IPS DF 6.9 (cell line): Measurements from ENCODE around the gene EPGN.

Experiments
- DNase-seq: peaks from one replicate; pipeline ENCODE4 v3.0.0-alpha.2; 2013; ENCODE audit warnings: low read depth, low spot score
- H3K27ac ChIP-seq: one replicate; pipeline ENCODE4 v1.5.1; 2013; ENCODE audit warnings: low read length, control low read depth
- H3K27me3 ChIP-seq: 2 replicates; pipeline ENCODE4 v1.6.1; 2013; ENCODE audit warnings: mild to moderate bottlenecking, low read length; ENCODE audit not compliant: control insufficient read depth, insufficient read depth
- H3K36me3 ChIP-seq: 2 replicates; pipeline ENCODE4 v1.6.1; 2013; ENCODE audit warnings: low read length; ENCODE audit not compliant: control insufficient read depth, insufficient read depth
- H3K4me1 ChIP-seq: 2 replicates; pipeline ENCODE4 v1.6.1; 2013; ENCODE audit warnings: low read length; ENCODE audit not compliant: control insufficient read depth, insufficient read depth
- H3K4me3 ChIP-seq: 2 replicates; pipeline ENCODE4 v1.5.1; 2013; ENCODE audit warnings: mild to moderate bottlenecking, low read length
- H3K9me3 ChIP-seq: 2 replicates; pipeline ENCODE4 v1.6.1; 2013; ENCODE audit warnings: low read length, inconsistent platforms; ENCODE audit not compliant: control insufficient read depth, insufficient read depth
- WGBS: extraction: QIAGEN DNeasy Blood & Tissue Kit; methylation state at CpG from one replicate; pipeline ENCODE4 v1.1.7; 2013; ENCODE audit warnings: mixed read lengths, missing lambda C conversion rate; ENCODE audit not compliant: insufficient read length, insufficient coverage; 5-methylcytosine and 5-hydroxymethylcytosine counted together

EPGN gene, protein sequence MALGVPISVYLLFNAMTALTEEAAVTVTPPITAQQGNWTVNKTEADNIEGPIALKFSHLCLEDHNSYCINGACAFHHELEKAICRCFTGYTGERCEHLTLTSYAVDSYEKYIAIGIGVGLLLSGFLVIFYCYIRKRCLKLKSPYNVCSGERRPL

DNA sequence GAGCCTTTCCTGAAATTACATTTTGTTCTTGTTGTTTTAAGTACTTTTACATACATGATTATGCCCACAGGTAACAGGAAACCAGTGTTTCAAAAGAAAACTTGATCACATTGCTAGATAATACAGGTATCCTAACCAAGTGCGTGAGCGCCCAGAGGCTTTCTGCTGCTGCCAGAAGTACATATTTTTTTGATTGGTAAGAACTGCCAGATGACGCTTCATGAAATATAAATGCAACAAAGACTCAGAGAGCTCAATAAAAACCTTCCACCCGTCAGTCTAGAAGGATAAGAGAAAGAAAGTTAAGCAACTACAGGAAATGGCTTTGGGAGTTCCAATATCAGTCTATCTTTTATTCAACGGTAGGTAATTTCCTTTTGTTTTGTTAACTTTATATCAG is at the start of gene EPGN:
Gene EPGN, plus strand, starts transcription at position 256 of the 400 bp plus-strand sequence. Its CDS starts 64 bp downstream, at position 320.
- no peak within 1 kb of the TSS for H3K4me3 ChIP-seq

DNA sequence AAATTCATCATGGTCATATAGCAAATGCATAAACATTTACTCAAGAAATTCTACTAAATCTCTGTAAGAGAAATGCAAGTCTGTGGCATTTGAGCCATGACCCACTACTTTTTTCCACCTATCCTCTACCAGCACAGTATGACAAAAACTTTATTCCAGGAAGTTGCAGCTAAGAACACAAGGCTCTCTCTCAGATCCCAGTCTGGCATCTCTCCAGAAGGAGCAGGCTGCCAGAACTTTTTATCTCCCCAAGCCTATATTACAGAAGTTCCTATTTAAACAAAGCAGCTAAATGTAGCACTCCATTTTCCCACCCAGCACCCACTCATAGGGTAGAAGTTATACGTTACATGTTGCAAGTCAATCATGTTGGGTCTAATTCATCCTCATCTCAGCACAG is 49.3 kb upstream of the EPGN start:
- Histone ChIP-seq H3K27me3 (no peaks in the 10 kb centered on the region), H3K27ac (no peak overlapping the region), H3K9me3 (no peaks in the 10 kb centered on the region), H3K4me3 (no peak overlapping the region), H3K36me3 (no peaks in the 10 kb centered on the region), H3K4me1 (no peaks in the 10 kb centered on the region)
- DNase-seq = no peak
- WGBS = no CpG with 5 or more reads among the region's 1 CpG

More for the DNA sequence above, at the start of gene EPGN:
- H3K27ac ChIP-seq = no peak within 1 kb of the TSS
- DNase-seq = no peak
- no peaks in the 10 kb centered on the region for H3K9me3 ChIP-seq
- H3K27me3 ChIP-seq = no peaks in the 10 kb centered on the region
- WGBS = no CpG with 5 or more reads among the region's 5 CpGs
- no peaks in the 10 kb centered on the region for H3K36me3 ChIP-seq
- no peaks in the 10 kb centered on the region for H3K4me1 ChIP-seq

DNA sequence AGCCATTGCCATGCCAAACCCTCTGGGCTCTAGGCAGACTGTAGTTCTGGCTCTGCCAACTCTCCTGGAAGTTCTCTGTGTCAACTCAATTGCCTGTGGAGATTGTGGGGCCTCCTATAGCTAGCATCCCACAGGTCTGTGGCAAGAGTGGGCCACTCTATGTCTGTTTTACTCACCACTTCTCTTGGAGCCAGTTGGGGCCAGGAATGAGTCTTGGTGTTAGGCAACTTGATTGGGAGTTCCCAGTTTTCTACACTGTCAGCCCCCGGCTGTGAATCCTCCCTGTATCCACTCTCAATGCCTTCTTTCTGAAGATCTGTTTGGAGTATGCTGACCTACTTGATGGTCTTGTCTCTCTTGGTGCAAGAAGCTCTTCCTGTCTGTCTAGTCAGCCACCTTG is 48.2 kb upstream of the EPGN start:
- no peaks in the 10 kb centered on the region for H3K36me3 ChIP-seq
- H3K9me3 ChIP-seq = no peaks in the 10 kb centered on the region
- no peak for DNase-seq
- no peak overlapping the region for H3K27ac ChIP-seq
- no peak overlapping the region for H3K4me3 ChIP-seq
- WGBS = no CpG with 5 or more reads among the region's 1 CpG
- H3K4me1 ChIP-seq = no peaks in the 10 kb centered on the region
- no peaks in the 10 kb centered on the region for H3K27me3 ChIP-seq

DNA sequence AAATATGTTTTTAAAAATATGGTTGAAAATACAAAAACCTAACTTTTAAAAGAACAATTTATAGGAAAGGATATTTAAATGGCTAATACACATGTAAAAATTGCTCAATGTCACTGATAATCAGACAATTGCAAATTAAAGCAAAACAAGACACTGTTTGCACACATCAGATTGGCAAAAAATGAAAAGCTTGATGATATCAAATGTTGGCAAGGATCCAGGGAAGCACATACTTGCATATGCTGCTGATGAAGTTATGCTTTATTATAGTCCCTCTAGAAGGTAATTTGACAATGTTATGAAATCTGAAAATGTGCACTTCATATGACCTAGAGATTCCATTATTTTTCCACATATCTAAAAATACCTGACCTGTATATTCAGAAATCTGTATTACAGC is 45.7 kb upstream of the EPGN start:
- no peaks in the 10 kb centered on the region for H3K9me3 ChIP-seq
- DNase-seq = no peak
- H3K36me3 ChIP-seq = no peaks in the 10 kb centered on the region
- H3K27ac ChIP-seq = no peak overlapping the region
- H3K4me3 ChIP-seq = no peak overlapping the region
- no peaks in the 10 kb centered on the region for H3K4me1 ChIP-seq
- no peaks in the 10 kb centered on the region for H3K27me3 ChIP-seq

DNA sequence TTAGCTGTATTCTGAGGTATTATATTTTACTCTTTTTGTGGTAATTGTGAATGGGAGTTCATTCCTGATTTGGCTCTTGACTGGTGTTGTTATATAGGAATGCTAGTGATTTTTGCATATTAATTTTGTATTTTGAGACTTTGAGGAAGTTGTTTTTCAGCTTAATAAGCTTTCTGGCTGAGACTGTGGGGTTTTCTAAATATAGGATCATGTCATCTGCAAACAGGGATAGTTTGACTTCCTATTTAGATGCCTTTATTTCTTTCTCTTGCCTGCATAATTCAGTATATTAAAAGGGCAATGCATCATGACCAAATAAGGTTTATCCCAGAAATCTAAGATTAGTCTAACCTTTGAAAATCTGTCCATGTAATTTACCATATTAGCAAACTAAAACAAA is 44.7 kb upstream of the EPGN start:
- Histone ChIP-seq H3K4me3 (no peak overlapping the region), H3K9me3 (no peaks in the 10 kb centered on the region), H3K27ac (no peak overlapping the region), H3K4me1 (no peaks in the 10 kb centered on the region), H3K36me3 (no peaks in the 10 kb centered on the region), H3K27me3 (no peaks in the 10 kb centered on the region)
- no peak for DNase-seq

DNA sequence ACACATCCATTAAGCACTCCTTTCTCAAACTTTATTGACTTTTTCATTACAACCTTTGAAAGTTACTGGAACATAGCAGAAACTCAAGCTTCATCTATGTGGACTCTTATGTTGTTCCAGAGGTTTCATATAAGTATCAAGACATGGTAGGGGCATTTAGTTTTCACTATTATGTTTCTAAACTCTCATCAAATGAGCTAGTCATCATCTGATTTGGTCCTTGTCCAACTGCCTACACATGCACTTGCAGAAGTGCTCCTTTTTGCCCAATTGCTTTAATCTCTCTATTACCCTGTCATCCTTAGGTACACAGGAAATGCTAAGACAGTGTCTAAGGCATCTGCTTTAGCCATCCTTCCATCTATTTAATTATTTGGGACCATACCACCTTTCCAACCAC is 42.2 kb upstream of the EPGN start:
- no peak overlapping the region for H3K4me3 ChIP-seq
- H3K9me3 ChIP-seq = no peaks in the 10 kb centered on the region
- DNase-seq = no peak
- H3K36me3 ChIP-seq = no peaks in the 10 kb centered on the region
- H3K27me3 ChIP-seq = no peaks in the 10 kb centered on the region
- no peak overlapping the region for H3K27ac ChIP-seq
- no peaks in the 10 kb centered on the region for H3K4me1 ChIP-seq

DNA sequence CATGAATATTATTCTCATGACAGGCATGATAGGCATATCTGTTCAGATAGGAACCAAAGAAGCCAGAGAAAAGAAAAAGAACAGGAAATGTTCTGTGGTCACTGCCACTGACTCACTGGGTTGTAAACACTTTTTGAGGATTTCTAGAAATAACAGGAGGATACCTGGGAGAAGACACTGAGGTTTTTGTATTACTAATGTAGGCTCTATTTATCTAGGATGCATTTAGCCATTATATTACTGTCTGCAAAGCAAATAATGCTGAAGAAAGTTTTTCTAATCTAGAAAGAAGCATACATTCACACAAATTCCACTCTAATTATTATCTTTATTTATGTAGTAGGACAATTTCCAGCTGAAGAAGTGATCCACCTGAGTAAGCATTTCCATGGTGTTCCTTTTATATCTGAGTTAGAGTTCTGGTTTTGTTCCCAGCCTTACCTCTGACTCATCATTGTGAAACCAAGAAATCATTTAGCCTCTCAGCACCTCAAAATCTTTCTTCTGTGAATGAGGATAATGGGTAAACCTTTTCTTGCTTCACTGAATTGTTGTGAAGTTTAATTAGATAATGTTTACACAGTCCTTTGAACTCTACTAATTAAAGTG is 40.2 kb upstream of the EPGN start:
- no peak overlapping the region for H3K27ac ChIP-seq

DNA sequence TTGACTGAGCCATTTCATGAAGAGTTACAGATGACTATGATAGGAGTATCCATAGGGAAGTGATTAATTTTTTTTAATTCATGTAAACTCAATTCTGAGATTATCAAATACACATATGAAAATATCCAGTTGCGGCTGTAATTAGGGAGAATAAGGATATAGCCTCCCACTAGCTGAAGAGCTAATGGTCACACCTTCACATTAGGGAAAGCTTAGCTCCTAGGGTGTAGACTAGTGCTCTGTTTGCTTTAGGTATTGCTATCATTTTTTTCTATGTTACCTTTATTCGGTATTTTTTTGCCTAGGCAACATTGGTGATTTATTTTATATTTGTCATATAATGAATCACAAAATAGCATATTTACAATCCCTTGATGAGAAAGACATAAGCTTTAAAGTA is 39.6 kb upstream of the EPGN start:
- H3K4me1 ChIP-seq = no peaks in the 10 kb centered on the region
- H3K27me3 ChIP-seq = no peaks in the 10 kb centered on the region
- H3K27ac ChIP-seq = no peak overlapping the region
- DNase-seq = no peak
- whole genome bisulfite sequencing = no CpG with 5 or more reads among the region's 2 CpGs
- no peaks in the 10 kb centered on the region for H3K36me3 ChIP-seq
- no peak overlapping the region for H3K4me3 ChIP-seq
- no peaks in the 10 kb centered on the region for H3K9me3 ChIP-seq

More for the DNA sequence above, 40.2 kb upstream of the EPGN start:
- Histone ChIP-seq H3K9me3 (no peaks in the 10 kb centered on the region), H3K4me1 (no peaks in the 10 kb centered on the region), H3K4me3 (no peak overlapping the region), H3K27me3 (no peaks in the 10 kb centered on the region), H3K36me3 (no peaks in the 10 kb centered on the region)
- no peak for DNase-seq

DNA sequence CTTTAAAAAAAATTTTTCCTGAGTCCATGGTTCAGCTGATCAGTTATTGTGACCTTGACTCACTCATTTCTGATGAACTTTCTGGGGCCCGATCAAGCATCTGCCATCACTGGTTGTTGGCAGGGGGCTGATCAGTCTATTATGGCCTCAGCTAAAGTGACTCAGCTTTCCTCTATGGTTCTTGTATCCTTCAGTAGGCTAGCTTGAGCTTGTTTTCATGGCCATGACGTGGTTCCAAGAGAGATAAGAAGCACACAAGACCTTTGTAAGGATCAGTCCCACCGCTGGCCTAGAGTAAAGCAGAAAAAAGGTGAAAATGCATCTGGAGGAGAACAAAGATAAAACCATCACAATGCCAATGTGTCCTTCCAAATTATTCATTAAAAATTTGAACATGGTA is 29.8 kb upstream of the EPGN start:
- Histone ChIP-seq H3K9me3 (no peaks in the 10 kb centered on the region), H3K4me1 (no peaks in the 10 kb centered on the region), H3K36me3 (no peaks in the 10 kb centered on the region), H3K4me3 (no peak overlapping the region), H3K27ac (no peak overlapping the region), H3K27me3 (no peaks in the 10 kb centered on the region)
- WGBS = no CpG with 5 or more reads among the region's 3 CpGs
- no peak for DNase-seq

DNA sequence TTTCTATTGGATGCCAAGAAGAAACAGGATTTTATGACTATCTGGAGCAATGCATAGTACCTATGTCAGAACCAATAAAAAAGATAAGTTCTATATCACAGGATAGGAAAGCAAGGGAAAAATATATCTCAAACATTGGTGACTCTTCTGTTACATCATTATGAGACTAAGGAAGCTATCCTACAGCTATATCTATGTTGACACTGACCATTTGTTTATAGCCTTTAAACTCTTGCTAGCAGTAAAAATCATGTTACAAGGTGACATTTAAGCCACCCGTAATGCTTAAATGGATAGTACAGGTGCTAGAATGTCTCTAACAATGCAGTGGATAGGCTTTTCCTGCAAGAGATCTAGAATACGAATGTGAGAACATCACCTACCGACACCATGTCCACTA is 28.6 kb upstream of the EPGN start:
- H3K27ac ChIP-seq = no peak overlapping the region
- WGBS = no CpG with 5 or more reads among the region's 3 CpGs
- no peak for DNase-seq
- no peak overlapping the region for H3K4me3 ChIP-seq
- no peaks in the 10 kb centered on the region for H3K4me1 ChIP-seq
- no peaks in the 10 kb centered on the region for H3K36me3 ChIP-seq
- no peaks in the 10 kb centered on the region for H3K27me3 ChIP-seq
- H3K9me3 ChIP-seq = no peaks in the 10 kb centered on the region

DNA sequence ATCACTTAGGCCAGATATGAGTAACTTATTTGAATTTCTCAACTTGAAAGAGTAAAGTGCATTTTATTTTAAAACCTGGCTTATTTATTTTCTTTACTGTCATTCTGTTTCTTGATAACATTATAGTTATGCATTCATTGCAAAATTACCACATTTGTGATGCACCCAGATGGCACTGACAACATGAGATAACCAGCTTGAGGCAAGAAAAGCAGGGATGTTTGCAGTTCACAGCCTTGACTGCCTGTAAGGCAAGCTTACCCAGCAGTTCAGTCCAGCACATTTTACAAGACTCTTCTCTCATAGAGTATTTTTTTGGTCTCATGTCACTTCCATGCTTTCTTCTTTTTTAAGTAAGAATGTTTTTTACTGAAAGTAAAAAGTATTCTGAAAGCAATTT is 25.3 kb upstream of the EPGN start:
- no peak overlapping the region for H3K4me3 ChIP-seq
- no peak for DNase-seq
- no peaks in the 10 kb centered on the region for H3K27me3 ChIP-seq
- H3K4me1 ChIP-seq = no peaks in the 10 kb centered on the region
- no peaks in the 10 kb centered on the region for H3K36me3 ChIP-seq
- H3K27ac ChIP-seq = no peak overlapping the region
- no peaks in the 10 kb centered on the region for H3K9me3 ChIP-seq
